PFSK-1 (cell line): ENCODE measurements around the gene PLPPR1.

ENCODE experiments used
- FOXP2 ChIP-seq: optimal IDR thresholded peaks from 2 replicates; pipeline ENCODE3; 2011; ENCODE audit warnings: borderline replicate concordance, control low read depth, inconsistent platforms; ENCODE audit not compliant: insufficient read depth; ENCODE audit errors: extremely low read length, extremely low read depth
- POLR2AphosphoS5 ChIP-seq: IDR thresholded peaks from 2 replicates; pipeline ENCODE4 v1.6.1; 2012; ENCODE audit warnings: low read depth, mild to moderate bottlenecking, control low read depth, low read length, moderate library complexity
- SIN3A ChIP-seq: IDR thresholded peaks from 2 replicates; pipeline ENCODE4 v1.6.1; 2012; ENCODE audit warnings: mild to moderate bottlenecking, low read length, moderate library complexity, borderline replicate concordance; ENCODE audit not compliant: insufficient read depth
- TAF1 ChIP-seq: IDR thresholded peaks from 2 replicates; pipeline ENCODE4 v1.6.1; 2012; ENCODE audit warnings: low read length, control low read depth, borderline replicate concordance; ENCODE audit not compliant: insufficient read depth
- TF ChIP-seq, protein P1 (sequence below), 2 experiments: IDR thresholded peaks; 2 replicates each; pipeline versions ENCODE4 v1.6.1 to v1.8.0; 2011 to 2012; ENCODE audit warnings: low read depth in 2 of 2, low read length in 2 of 2, control low read depth in 1 of 2, inconsistent platforms in 1 of 2, mild to moderate bottlenecking in 1 of 2, moderate library complexity in 1 of 2; ENCODE audit not compliant: insufficient read depth in 1 of 2

The PLPPR1 gene

GRCh38 chr9:101038488-101038887 is 10.0 kb downstream of the PLPPR1 start:
- TF ChIP-seq SIN3A (no peak), TAF1 (no peak), POLR2AphosphoS5 (no peak), FOXP2 (no peak)
- TF ChIP-seq, protein P1, sequence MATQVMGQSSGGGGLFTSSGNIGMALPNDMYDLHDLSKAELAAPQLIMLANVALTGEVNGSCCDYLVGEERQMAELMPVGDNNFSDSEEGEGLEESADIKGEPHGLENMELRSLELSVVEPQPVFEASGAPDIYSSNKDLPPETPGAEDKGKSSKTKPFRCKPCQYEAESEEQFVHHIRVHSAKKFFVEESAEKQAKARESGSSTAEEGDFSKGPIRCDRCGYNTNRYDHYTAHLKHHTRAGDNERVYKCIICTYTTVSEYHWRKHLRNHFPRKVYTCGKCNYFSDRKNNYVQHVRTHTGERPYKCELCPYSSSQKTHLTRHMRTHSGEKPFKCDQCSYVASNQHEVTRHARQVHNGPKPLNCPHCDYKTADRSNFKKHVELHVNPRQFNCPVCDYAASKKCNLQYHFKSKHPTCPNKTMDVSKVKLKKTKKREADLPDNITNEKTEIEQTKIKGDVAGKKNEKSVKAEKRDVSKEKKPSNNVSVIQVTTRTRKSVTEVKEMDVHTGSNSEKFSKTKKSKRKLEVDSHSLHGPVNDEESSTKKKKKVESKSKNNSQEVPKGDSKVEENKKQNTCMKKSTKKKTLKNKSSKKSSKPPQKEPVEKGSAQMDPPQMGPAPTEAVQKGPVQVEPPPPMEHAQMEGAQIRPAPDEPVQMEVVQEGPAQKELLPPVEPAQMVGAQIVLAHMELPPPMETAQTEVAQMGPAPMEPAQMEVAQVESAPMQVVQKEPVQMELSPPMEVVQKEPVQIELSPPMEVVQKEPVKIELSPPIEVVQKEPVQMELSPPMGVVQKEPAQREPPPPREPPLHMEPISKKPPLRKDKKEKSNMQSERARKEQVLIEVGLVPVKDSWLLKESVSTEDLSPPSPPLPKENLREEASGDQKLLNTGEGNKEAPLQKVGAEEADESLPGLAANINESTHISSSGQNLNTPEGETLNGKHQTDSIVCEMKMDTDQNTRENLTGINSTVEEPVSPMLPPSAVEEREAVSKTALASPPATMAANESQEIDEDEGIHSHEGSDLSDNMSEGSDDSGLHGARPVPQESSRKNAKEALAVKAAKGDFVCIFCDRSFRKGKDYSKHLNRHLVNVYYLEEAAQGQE (IDR thresholded peaks at IDR 0.05; ENCODE audit: insufficient read depth in 1 of 2, low read depth in 2 of 2, low read length in 2 of 2), result no peak

DNA sequence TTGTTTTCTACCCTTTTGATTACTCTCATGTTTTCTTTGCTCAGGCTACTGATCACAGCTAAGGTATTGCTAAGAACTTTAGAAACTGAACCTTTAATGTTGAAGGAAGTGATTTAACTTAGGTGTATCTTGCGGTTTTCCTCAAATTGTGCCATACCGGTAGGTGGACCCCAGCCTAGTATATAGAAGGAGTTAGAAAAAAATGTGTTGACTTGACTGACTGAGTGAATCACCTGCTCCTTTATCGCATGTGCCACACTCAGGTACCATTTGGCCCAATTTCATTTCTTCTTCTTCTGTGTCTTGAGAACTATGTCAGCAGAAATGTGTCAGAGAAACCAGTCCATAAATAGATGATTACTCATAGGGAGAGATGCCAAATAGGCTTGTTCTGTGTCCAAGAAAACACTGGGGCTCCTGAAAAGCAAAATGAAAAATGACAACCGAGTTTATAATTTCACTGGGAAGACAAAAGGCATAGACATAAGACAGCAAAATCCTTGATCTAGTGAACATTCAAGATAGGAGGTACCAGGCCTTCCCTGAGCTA is 19.4 kb downstream of the PLPPR1 start:
- TF ChIP-seq FOXP2, result no peak
- TF ChIP-seq POLR2AphosphoS5, result no peak
- no peak for TF ChIP-seq SIN3A
- TF ChIP-seq, protein P1 (IDR thresholded peaks at IDR 0.05; ENCODE audit: insufficient read depth in 1 of 2, low read depth in 2 of 2, low read length in 2 of 2), result no peak
- TF ChIP-seq TAF1, result no peak

DNA sequence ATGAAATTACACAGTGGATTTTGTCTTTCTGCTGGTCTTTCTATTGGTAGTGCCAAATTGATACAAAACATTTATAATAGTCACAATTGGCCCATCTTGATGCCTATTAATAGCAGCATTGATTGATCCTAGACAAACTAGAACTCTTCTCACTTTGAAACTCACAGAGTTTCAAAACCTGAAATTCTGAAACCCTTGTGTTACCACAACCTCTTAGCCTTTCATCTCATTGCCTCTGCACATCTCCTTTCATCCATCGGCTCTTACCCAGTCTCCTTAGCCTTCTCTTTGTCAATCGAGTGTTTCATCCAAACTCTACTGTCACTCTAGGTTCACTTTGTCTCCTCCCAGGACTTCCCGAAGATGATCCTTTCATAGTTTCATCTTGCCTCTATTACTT is 22.1 kb downstream of the PLPPR1 start:
- TF ChIP-seq, protein P1 (IDR thresholded peaks at IDR 0.05; ENCODE audit: insufficient read depth in 1 of 2, low read depth in 2 of 2, low read length in 2 of 2), result no peak
- TF ChIP-seq TAF1 (no peak), FOXP2 (no peak), SIN3A (no peak), POLR2AphosphoS5 (no peak)

DNA sequence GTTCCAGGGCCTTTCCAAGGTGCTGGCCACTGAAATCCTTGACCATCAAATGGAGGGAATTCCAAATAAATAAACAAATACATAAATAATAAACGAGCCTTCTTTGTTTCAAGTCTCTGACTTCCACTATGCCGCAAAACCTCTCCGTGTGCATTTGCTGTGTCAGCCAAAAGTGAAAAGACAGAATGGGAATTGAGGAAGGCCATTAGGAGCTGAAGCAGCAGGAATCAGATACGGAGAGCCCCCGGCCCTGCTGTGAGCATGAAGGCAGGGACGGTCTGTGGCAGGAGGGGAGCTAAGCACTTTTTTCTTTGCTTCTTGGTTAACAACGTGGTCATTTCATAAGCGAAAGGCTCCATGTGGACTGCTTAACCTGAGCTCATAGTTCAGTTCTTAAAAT is 26.1 kb downstream of the PLPPR1 start:
- TF ChIP-seq, protein P1 (IDR thresholded peaks at IDR 0.05; ENCODE audit: insufficient read depth in 1 of 2, low read depth in 2 of 2, low read length in 2 of 2), result no peak
- TF ChIP-seq POLR2AphosphoS5, result no peak
- no peak for TF ChIP-seq SIN3A
- no peak for TF ChIP-seq TAF1

DNA sequence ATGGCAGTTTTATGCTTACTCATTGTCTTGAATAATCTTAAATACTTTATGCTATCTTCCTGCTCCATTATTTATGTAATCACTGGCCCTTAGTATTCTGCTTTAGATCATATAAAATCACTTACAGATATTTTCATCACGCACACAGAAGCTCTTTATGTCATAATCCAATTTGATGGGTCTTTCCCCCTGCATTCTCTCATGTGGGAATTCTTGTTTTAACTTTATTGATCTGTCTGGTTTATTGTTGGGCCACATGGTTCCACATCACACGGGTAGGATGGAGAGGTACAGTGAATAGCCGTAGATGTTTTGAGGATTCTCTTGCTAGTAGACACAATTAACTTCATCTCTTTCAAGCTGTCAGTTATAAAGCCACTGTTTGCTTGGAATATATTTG is 27.0 kb downstream of the PLPPR1 start:
- TF ChIP-seq SIN3A (no peak), POLR2AphosphoS5 (no peak), FOXP2 (no peak), TAF1 (no peak)
- TF ChIP-seq, protein P1 (IDR thresholded peaks at IDR 0.05; ENCODE audit: insufficient read depth in 1 of 2, low read depth in 2 of 2, low read length in 2 of 2), result no peak
